OCI-LY1 (cell line): ENCODE results near the gene HECW1.

Experiments used
- CTCF ChIP-seq: fragments of 200-600 bp; sonication (generic), shearing (Covaris generic); IDR thresholded peaks from 2 replicates; pipeline ENCODE4 v1.5.1; 2017; ENCODE audit warnings: mild to moderate bottlenecking, antibody characterized with exemption, low read length, moderate library complexity, mixed read lengths
- EZH2 ChIP-seq: fragments of 200-600 bp; sonication (generic), shearing (Covaris generic); IDR thresholded peaks from 2 replicates; pipeline ENCODE4 v1.8.0; 2017; ENCODE audit warnings: borderline replicate concordance, mixed run types, mild to moderate bottlenecking, antibody characterized with exemption, low read length, moderate library complexity, mixed read lengths

GRCh38 chr7:43584195-43584586 lies 471.7 kb downstream of the HECW1 start:
- TF ChIP-seq CTCF (no peak), EZH2 (no peak)
